GM12878 (cell line): ENCODE measurements around the gene DENND1C. TPM values are rescaled to one million over a fixed set of nuclear protein-coding genes. Genes with fewer than 3 reads are reported as not detected.

Experiments
- CREM ChIP-seq: IDR thresholded peaks from 2 replicates; pipeline ENCODE4 v1.6.1; 2014; ENCODE audit warnings: antibody characterized with exemption, low read depth
- EGR1 ChIP-seq, 2 experiments: IDR thresholded peaks; 1 replicate in 1 of 2; 2 replicates in 1 of 2; pipeline ENCODE4 v1.6.1; 2011 to 2012; ENCODE audit warnings: low read depth in 2 of 2, low read length in 2 of 2, borderline replicate concordance in 1 of 2, mild to moderate bottlenecking in 1 of 2, moderate library complexity in 1 of 2
- ESRRA ChIP-seq: IDR thresholded peaks from 2 replicates; pipeline ENCODE4 v1.6.1; 2012; ENCODE audit warnings: mild to moderate bottlenecking, low read length, improper control_type of control experiment
- FOS ChIP-seq: IDR thresholded peaks from 3 replicates; pipeline ENCODE4 v1.6.1; 2011; ENCODE audit warnings: borderline replicate concordance; ENCODE audit not compliant: insufficient read length; ENCODE audit errors: extremely low read depth
- LARP7 ChIP-seq: fragments of 450-650 bp; IDR thresholded peaks from 2 replicates; pipeline ENCODE4 v1.6.1; 2017; ENCODE audit warnings: mild to moderate bottlenecking
- MEF2A ChIP-seq: IDR thresholded peaks from 2 replicates; pipeline ENCODE4 v1.6.1; 2011; ENCODE audit warnings: low read depth, mild to moderate bottlenecking, low read length, moderate library complexity; ENCODE audit not compliant: insufficient read depth
- NBN ChIP-seq: fragments of 450-650 bp; IDR thresholded peaks from 2 replicates; pipeline ENCODE4 v1.6.1; 2016
- NFYA ChIP-seq: IDR thresholded peaks from 2 replicates; pipeline ENCODE4 v1.6.1; 2011; ENCODE audit warnings: low read depth, mild to moderate bottlenecking, low read length, improper control_type of control experiment, borderline replicate concordance
- NRF1 ChIP-seq: conservative IDR thresholded peaks from 2 replicates; pipeline ENCODE4 v1.6.1; 2011; ENCODE audit warnings: mild to moderate bottlenecking, low read depth, low read length, improper control_type of control experiment
- PML ChIP-seq: IDR thresholded peaks from 2 replicates; pipeline ENCODE4 v1.6.1; 2012; ENCODE audit warnings: low read length, inconsistent platforms
- POU2F2 ChIP-seq: IDR thresholded peaks from 3 replicates; pipeline ENCODE4 v1.6.1; 2011; ENCODE audit warnings: low read depth, mild to moderate bottlenecking, low read length, borderline replicate concordance
- RAD21 ChIP-seq: IDR thresholded peaks from 2 replicates; pipeline ENCODE4 v1.6.1; 2011; ENCODE audit warnings: mild to moderate bottlenecking, low read depth, low read length, moderate library complexity; ENCODE audit not compliant: insufficient read depth
- RB1 ChIP-seq: fragments of 450-650 bp; formaldehyde crosslinking; IDR thresholded peaks from 2 replicates; pipeline ENCODE4 v1.6.1; 2017; ENCODE audit warnings: mild to moderate bottlenecking, borderline replicate concordance
- RELA ChIP-seq: fragments of 450-650 bp; IDR thresholded peaks from 2 replicates; pipeline ENCODE4 v1.8.0; 2014; ENCODE audit warnings: borderline replicate concordance; ENCODE audit not compliant: partially characterized antibody
- SP1 ChIP-seq: IDR thresholded peaks from one replicate; pipeline ENCODE4 v1.6.1; 2011; ENCODE audit warnings: low read depth, low read length
- SRF ChIP-seq, 2 experiments: IDR thresholded peaks; 2 replicates each; pipeline ENCODE4 v1.6.1; 2011; ENCODE audit warnings: low read depth in 2 of 2, low read length in 2 of 2, mild to moderate bottlenecking in 1 of 2, moderate library complexity in 1 of 2
- TARDBP ChIP-seq: IDR thresholded peaks from 2 replicates; pipeline ENCODE4 v1.6.1; 2016; ENCODE audit warnings: borderline replicate concordance
- TBL1XR1 ChIP-seq: IDR thresholded peaks from 2 replicates; pipeline ENCODE4 v1.6.1; 2012; ENCODE audit warnings: low read depth, low read length, improper control_type of control experiment
- USF2 ChIP-seq: IDR thresholded peaks from 2 replicates; pipeline ENCODE4 v1.6.1; 2011; ENCODE audit warnings: low read depth, low read length, improper control_type of control experiment, borderline replicate concordance
- YY1 ChIP-seq: IDR thresholded peaks from 2 replicates; pipeline ENCODE4 v1.6.1; 2011; ENCODE audit warnings: low read depth, mild to moderate bottlenecking, low read length
- polyA plus RNA-seq, 11 experiments: library from polyadenylated mRNA; depleted of rRNA in 4 of 11; unstranded in 6 of 11; stranded (reverse) in 5 of 11; fragments of >200 nt; fragmentation: Nextera tagmentation in 4 of 11; fragmentation: Illumina TruSeq in 1 of 11; extraction: Ambion mirVana in 4 of 11; extraction: Trizol in 1 of 11; gene quantifications; 1 replicate in 1 of 11; 2 replicates in 10 of 11; pipeline versions ENCODE4 v1.2.1 to v1.2.3, GENCODE V29; 2011 to 2016; ENCODE audit warnings: inconsistent platforms in 2 of 11, missing spikeins in 2 of 11, low read depth in 1 of 11
- total RNA-seq, 4 experiments: library from RNA; depleted of rRNA in 3 of 4; stranded (reverse); fragments of >200 nt in 3 of 4; fragmentation: Illumina TruSeq in 1 of 4; extraction: Trizol in 1 of 4; gene quantifications; 2 replicates each; pipeline versions ENCODE4 v1.2.1 to v1.2.3, GENCODE V29; 2013 to 2021
- TF ChIP-seq, protein P1 (sequence below): fragments of 450-650 bp; IDR thresholded peaks from 2 replicates; pipeline ENCODE4 v1.6.1; 2014; ENCODE audit warnings: mild to moderate bottlenecking
- TF ChIP-seq, protein P2 (sequence below): fragments of 450-650 bp; IDR thresholded peaks from 2 replicates; pipeline ENCODE4 v1.6.1; 2017; ENCODE audit warnings: mild to moderate bottlenecking, moderate library complexity
- TF ChIP-seq, protein P3 (sequence below): IDR thresholded peaks from 2 replicates; pipeline ENCODE4 v1.6.1; 2011; ENCODE audit warnings: mild to moderate bottlenecking, low read depth, low read length, moderate library complexity; ENCODE audit not compliant: insufficient replicate concordance

Gene DENND1C
- total and polyA plus RNA-seq, 10 of the 15 experiments (the other 5 are each of a cell fraction or from before 2014, with no cell fraction given) = 2.4 to 54.3 (median 32.7) TPM

DNA sequence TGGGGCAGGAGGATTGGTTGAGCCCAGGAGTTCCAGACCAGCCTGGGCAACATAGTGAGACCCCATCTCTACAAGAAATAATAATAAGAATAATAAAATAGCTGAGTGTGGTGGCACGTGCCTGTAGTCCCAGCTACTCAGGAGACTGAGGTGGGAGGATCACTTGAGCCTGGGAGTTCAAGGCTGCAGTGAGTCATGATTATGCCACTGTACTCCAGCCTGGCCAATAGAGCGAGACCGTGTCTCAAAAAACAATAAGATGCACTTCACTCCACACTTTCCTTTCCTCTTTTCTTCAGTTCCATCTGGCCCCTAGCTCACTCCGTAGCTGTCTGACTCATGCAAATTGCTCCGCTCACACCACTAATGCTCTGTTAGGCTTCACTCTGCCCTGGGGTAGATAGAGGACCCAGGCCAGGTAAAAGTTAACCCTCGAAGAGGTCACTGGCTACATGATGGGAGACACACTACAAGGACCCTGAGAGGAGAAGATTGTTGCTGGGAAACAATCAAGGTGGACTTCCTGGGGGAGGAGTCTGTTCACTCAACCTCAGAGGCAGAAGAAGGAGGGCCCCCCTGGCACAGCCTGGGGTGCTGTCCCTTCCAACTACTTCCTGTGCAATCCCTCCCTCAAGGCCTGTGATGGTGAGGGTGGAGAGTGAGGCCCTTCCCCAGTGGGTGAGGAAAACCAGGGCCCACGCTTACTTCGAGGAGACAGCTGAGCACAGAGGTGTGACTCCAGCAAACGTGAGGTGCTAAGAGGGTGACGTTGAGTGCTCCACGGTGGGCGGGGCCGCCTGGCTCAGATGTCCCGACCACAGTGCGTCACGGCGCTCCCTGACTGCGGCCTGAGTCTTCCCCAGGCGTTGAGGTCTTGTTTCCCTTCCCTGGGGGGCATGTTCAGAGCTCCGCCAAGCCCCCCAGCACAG lies 40.4 kb upstream of the DENND1C start (continued):
- peak; percentile 58 for TF ChIP-seq SP1
- peak in 1 of 2 experiments; percentile 26; a peak in 1 of 3 replicates for TF ChIP-seq EGR1 (IDR thresholded peaks at IDR 0.05; ENCODE audit: borderline replicate concordance in 1 of 2, low read depth in 2 of 2, low read length in 2 of 2)
- TF ChIP-seq RAD21 = no peak
- peak; percentile 48; the same call in 1 of the 2 replicates for TF ChIP-seq RB1
- TF ChIP-seq, protein P1, sequence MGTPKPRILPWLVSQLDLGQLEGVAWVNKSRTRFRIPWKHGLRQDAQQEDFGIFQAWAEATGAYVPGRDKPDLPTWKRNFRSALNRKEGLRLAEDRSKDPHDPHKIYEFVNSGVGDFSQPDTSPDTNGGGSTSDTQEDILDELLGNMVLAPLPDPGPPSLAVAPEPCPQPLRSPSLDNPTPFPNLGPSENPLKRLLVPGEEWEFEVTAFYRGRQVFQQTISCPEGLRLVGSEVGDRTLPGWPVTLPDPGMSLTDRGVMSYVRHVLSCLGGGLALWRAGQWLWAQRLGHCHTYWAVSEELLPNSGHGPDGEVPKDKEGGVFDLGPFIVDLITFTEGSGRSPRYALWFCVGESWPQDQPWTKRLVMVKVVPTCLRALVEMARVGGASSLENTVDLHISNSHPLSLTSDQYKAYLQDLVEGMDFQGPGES = no peak
- TF ChIP-seq CREM = peak; percentile 90
- no peak for TF ChIP-seq NRF1
- 0 out of 4 replicates have a peak, but pooled peaks of 1 of the 2 experiments have one; percentile 8 for TF ChIP-seq SRF (IDR thresholded peaks at IDR 0.05; ENCODE audit: low read depth in 2 of 2, low read length in 2 of 2)
- no peak for TF ChIP-seq PML
- peak; percentile 32; the same call in 1 of the 2 replicates for TF ChIP-seq YY1
- TF ChIP-seq, protein P2, sequence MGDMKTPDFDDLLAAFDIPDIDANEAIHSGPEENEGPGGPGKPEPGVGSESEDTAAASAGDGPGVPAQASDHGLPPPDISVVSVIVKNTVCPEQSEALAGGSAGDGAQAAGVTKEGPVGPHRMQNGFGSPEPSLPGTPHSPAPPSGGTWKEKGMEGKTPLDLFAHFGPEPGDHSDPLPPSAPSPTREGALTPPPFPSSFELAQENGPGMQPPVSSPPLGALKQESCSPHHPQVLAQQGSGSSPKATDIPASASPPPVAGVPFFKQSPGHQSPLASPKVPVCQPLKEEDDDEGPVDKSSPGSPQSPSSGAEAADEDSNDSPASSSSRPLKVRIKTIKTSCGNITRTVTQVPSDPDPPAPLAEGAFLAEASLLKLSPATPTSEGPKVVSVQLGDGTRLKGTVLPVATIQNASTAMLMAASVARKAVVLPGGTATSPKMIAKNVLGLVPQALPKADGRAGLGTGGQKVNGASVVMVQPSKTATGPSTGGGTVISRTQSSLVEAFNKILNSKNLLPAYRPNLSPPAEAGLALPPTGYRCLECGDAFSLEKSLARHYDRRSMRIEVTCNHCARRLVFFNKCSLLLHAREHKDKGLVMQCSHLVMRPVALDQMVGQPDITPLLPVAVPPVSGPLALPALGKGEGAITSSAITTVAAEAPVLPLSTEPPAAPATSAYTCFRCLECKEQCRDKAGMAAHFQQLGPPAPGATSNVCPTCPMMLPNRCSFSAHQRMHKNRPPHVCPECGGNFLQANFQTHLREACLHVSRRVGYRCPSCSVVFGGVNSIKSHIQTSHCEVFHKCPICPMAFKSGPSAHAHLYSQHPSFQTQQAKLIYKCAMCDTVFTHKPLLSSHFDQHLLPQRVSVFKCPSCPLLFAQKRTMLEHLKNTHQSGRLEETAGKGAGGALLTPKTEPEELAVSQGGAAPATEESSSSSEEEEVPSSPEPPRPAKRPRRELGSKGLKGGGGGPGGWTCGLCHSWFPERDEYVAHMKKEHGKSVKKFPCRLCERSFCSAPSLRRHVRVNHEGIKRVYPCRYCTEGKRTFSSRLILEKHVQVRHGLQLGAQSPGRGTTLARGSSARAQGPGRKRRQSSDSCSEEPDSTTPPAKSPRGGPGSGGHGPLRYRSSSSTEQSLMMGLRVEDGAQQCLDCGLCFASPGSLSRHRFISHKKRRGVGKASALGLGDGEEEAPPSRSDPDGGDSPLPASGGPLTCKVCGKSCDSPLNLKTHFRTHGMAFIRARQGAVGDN = peak; percentile 94
- no peak for TF ChIP-seq TARDBP
- TF ChIP-seq POU2F2 = peak; percentile 93
- TF ChIP-seq USF2 = no peak
- TF ChIP-seq NBN = peak; percentile 95
- TF ChIP-seq ESRRA = no peak
- TF ChIP-seq RELA = peak; percentile 57
- TF ChIP-seq, protein P3, sequence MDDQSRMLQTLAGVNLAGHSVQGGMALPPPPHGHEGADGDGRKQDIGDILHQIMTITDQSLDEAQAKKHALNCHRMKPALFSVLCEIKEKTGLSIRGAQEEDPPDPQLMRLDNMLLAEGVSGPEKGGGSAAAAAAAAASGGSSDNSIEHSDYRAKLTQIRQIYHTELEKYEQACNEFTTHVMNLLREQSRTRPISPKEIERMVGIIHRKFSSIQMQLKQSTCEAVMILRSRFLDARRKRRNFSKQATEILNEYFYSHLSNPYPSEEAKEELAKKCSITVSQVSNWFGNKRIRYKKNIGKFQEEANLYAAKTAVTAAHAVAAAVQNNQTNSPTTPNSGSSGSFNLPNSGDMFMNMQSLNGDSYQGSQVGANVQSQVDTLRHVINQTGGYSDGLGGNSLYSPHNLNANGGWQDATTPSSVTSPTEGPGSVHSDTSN = no peak
- peak; percentile 79 for TF ChIP-seq LARP7
- 0 out of 2 replicates have a peak, but pooled peaks have one; percentile 3 for TF ChIP-seq MEF2A
- no peak for TF ChIP-seq NFYA
- no peak for TF ChIP-seq FOS
- no peak for TF ChIP-seq TBL1XR1
